ENCODE data around the gene FAM20C. TPM values are rescaled to one million over a fixed set of nuclear protein-coding genes. Genes with fewer than 3 reads are reported as not detected.

Gene FAM20C
- total RNA-seq, 4 donors from 2014 or later: 15.8 to 20.4 (median 18.7) TPM

GRCh38 chr7:156111-157007, 36.0 kb upstream of the FAM20C start:
- Histone ChIP-seq H3K27me3 (no peaks in the 10 kb centered on the region), H3K27ac (no peak overlapping the region), H3K9me3 (no peaks in the 10 kb centered on the region), H3K4me1 (no peaks in the 10 kb centered on the region), H3K36me3 (no peaks in the 10 kb centered on the region), H3K4me3 (no peak overlapping the region)
- no peak for TF ChIP-seq POLR2A (IDR thresholded peaks at IDR 0.05)
- 69% methylated on average over 18 of the region's 31 CpGs for WGBS
- DNase-seq (ENCODE audit: low spot score in 2 of 2): no peak

- WGBS: 82% methylated on average over 9 of the region's 9 CpGs
- Histone ChIP-seq H3K36me3 (no peaks in the 10 kb centered on the region), H3K27me3 (peaks cover 3% of the 10 kb centered on the region), H3K4me1 (no peaks in the 10 kb centered on the region), H3K9me3 (no peaks in the 10 kb centered on the region), H3K27ac (no peak overlapping the region), H3K4me3 (no peak overlapping the region)
- no peak for TF ChIP-seq CTCF (IDR thresholded peaks at IDR 0.05)
- TF ChIP-seq POLR2AphosphoS5 (IDR thresholded peaks at IDR 0.05): no peak
- TF ChIP-seq EP300 (IDR thresholded peaks at IDR 0.05): no peak
- TF ChIP-seq POLR2A (IDR thresholded peaks at IDR 0.05): no peak
- no peak for DNase-seq (ENCODE audit: low spot score in 2 of 2)
Observed at GRCh38 chr7:157008-157310, 35.4 kb upstream of the FAM20C start.

- Histone ChIP-seq H3K4me1 (no peaks in the 10 kb centered on the region), H3K27ac (no peak overlapping the region), H3K36me3 (no peaks in the 10 kb centered on the region), H3K4me3 (no peak overlapping the region), H3K9me3 (no peaks in the 10 kb centered on the region), H3K27me3 (peaks cover 11% of the 10 kb centered on the region)
- WGBS: 86% methylated on average over 5 of the region's 23 CpGs
- no peak for DNase-seq (ENCODE audit: low spot score in 2 of 2)
- TF ChIP-seq POLR2AphosphoS5 (IDR thresholded peaks at IDR 0.05): no peak
- no peak for TF ChIP-seq POLR2A (IDR thresholded peaks at IDR 0.05)
- TF ChIP-seq EP300 (IDR thresholded peaks at IDR 0.05): no peak
- no peak for TF ChIP-seq CTCF (IDR thresholded peaks at IDR 0.05)
Observed at GRCh38 chr7:157771-158625, 34.4 kb upstream of the FAM20C start.

- TF ChIP-seq POLR2AphosphoS5 (IDR thresholded peaks at IDR 0.05) (no peak), POLR2A (IDR thresholded peaks at IDR 0.05) (no peak), CTCF (IDR thresholded peaks at IDR 0.05) (no peak), EP300 (IDR thresholded peaks at IDR 0.05) (no peak)
- DNase-seq (ENCODE audit: low spot score in 2 of 2): no peak
- 97% methylated on average over 4 of the region's 13 CpGs for WGBS
- no peaks in the 10 kb centered on the region for H3K36me3 ChIP-seq
- no peaks in the 10 kb centered on the region for H3K9me3 ChIP-seq
- H3K27ac ChIP-seq: no peak overlapping the region
- no peak overlapping the region for H3K4me3 ChIP-seq
- H3K27me3 ChIP-seq: peaks cover 11% of the 10 kb centered on the region
- no peaks in the 10 kb centered on the region for H3K4me1 ChIP-seq
Observed at GRCh38 chr7:158771-159170, 33.6 kb upstream of the FAM20C start.

GRCh38 chr7:159370-160270, 32.8 kb upstream of the FAM20C start:
- H3K9me3 ChIP-seq: no peaks in the 10 kb centered on the region
- H3K27ac ChIP-seq: no peak overlapping the region
- 71% methylated on average over 35 of the region's 50 CpGs for WGBS
- peaks cover 2% of the 10 kb centered on the region for H3K4me1 ChIP-seq
- peaks cover 16% of the 10 kb centered on the region for H3K27me3 ChIP-seq
- no peak overlapping the region for H3K4me3 ChIP-seq
- no peak for DNase-seq (ENCODE audit: low spot score in 2 of 2)
- H3K36me3 ChIP-seq: no peaks in the 10 kb centered on the region
- no peak for TF ChIP-seq CTCF (IDR thresholded peaks at IDR 0.05)
- TF ChIP-seq POLR2AphosphoS5 (IDR thresholded peaks at IDR 0.05): no peak
- TF ChIP-seq EP300 (IDR thresholded peaks at IDR 0.05): no peak
- no peak for TF ChIP-seq POLR2A (IDR thresholded peaks at IDR 0.05)

All from suprapubic skin (tissue), 4 donors.